ENCODE results near the gene FAM180A.
"Not testable (repeated sequence)": the region's sequence is repeated elsewhere in the genome, so short reads cannot be mapped to it uniquely, and the experiment has no call there.

FAM180A gene

GRCh38 chr7:135712796-135713195 is 35.8 kb downstream of the FAM180A start:
- no peak for DNase-seq (ENCODE audit: low read depth)

- no peak for DNase-seq (ENCODE audit: low read depth)
These were observed 36.3 kb downstream of the FAM180A start for GRCh38 chr7:135712182-135712782.

GRCh38 chr7:135711139-135711469 is 37.5 kb downstream of the FAM180A start:
- no peak for DNase-seq (ENCODE audit: low read depth)

GRCh38 chr7:135710417-135711138 is 38.0 kb downstream of the FAM180A start:
- DNase-seq (ENCODE audit: low read depth), result no peak

GRCh38 chr7:135709508-135709907 is 39.1 kb downstream of the FAM180A start:
- no peak for DNase-seq (ENCODE audit: low read depth)

- DNase-seq (ENCODE audit: low read depth), result no peak
These were observed 40.6 kb downstream of the FAM180A start for GRCh38 chr7:135708041-135708440.

- DNase-seq (ENCODE audit: low read depth), result no peak
These were observed 41.0 kb downstream of the FAM180A start for GRCh38 chr7:135707570-135707966.

GRCh38 chr7:135706858-135707569 is 41.6 kb downstream of the FAM180A start:
- no peak for DNase-seq (ENCODE audit: low read depth)

- no peak for DNase-seq (ENCODE audit: low read depth)
These were observed 42.4 kb downstream of the FAM180A start for GRCh38 chr7:135706038-135706742.

GRCh38 chr7:135704698-135705097 is 43.9 kb downstream of the FAM180A start:
- no peak for DNase-seq (ENCODE audit: low read depth)

- DNase-seq (ENCODE audit: low read depth), result no peak
These were observed 44.5 kb downstream of the FAM180A start for GRCh38 chr7:135704074-135704473.

GRCh38 chr7:135697276-135698049 is 51.1 kb downstream of the FAM180A start:
- no peak for DNase-seq (ENCODE audit: low read depth)

GRCh38 chr7:135693558-135693957 is 55.1 kb downstream of the FAM180A start:
- no peak for DNase-seq (ENCODE audit: low read depth)

GRCh38 chr7:135692606-135693005 is 56.0 kb downstream of the FAM180A start:
- not testable (repeated sequence) for DNase-seq (ENCODE audit: low read depth)

- no peak for DNase-seq (ENCODE audit: low read depth)
These were observed 56.6 kb downstream of the FAM180A start for GRCh38 chr7:135692055-135692454.

GRCh38 chr7:135690566-135690965 is 58.0 kb downstream of the FAM180A start:
- DNase-seq (ENCODE audit: low read depth), result no peak

- DNase-seq (ENCODE audit: low read depth), result no peak
These were observed 61.1 kb downstream of the FAM180A start for GRCh38 chr7:135687466-135687865.

- DNase-seq (ENCODE audit: low read depth), result no peak
These were observed 63.1 kb downstream of the FAM180A start for GRCh38 chr7:135685306-135686084.

- no peak for DNase-seq (ENCODE audit: low read depth)
These were observed 63.9 kb downstream of the FAM180A start for GRCh38 chr7:135684699-135685098.

GRCh38 chr7:135684136-135684535 is 64.5 kb downstream of the FAM180A start:
- DNase-seq (ENCODE audit: low read depth), result no peak

GRCh38 chr7:135683609-135684008 is 65.0 kb downstream of the FAM180A start:
- no peak for DNase-seq (ENCODE audit: low read depth)
